NK-92 (cell line): Measurements from ENCODE around the gene ZNF280A.
"Not testable (repeated sequence)": the region's sequence is repeated elsewhere in the genome, so short reads cannot be mapped to it uniquely, and the experiment has no call there.

Experiments
- DNase-seq: peaks from one replicate; lab custom pipeline; 2025; ENCODE audit not compliant: unreplicated experiment; lab: John Stamatoyannopoulos, UW

The ZNF280A gene

GRCh38 chr22:22545084-22545483, 25.0 kb upstream of the ZNF280A start:
- DNase-seq: no peak

- DNase-seq: no peak
These were observed 18.3 kb upstream of the ZNF280A start for GRCh38 chr22:22538226-22538989.

GRCh38 chr22:22536916-22537315, 16.8 kb upstream of the ZNF280A start:
- no peak for DNase-seq

GRCh38 chr22:22536515-22536914, 16.4 kb upstream of the ZNF280A start:
- no peak for DNase-seq

GRCh38 chr22:22535662-22536061, 15.6 kb upstream of the ZNF280A start:
- DNase-seq: no peak

- DNase-seq: no peak
These were observed 14.7 kb upstream of the ZNF280A start for GRCh38 chr22:22534604-22535415.

GRCh38 chr22:22533863-22534262, 13.8 kb upstream of the ZNF280A start:
- DNase-seq: no peak

- DNase-seq: no peak
These were observed 13.3 kb upstream of the ZNF280A start for GRCh38 chr22:22533417-22533816.

GRCh38 chr22:22532547-22533071, 12.5 kb upstream of the ZNF280A start:
- not testable (repeated sequence) for DNase-seq

GRCh38 chr22:22531770-22532546, 11.9 kb upstream of the ZNF280A start:
- no peak for DNase-seq

GRCh38 chr22:22528780-22529179, 8.7 kb upstream of the ZNF280A start:
- DNase-seq: no peak

GRCh38 chr22:22527312-22527711, 7.2 kb upstream of the ZNF280A start:
- no peak for DNase-seq

GRCh38 chr22:22526125-22526912, 6.2 kb upstream of the ZNF280A start:
- DNase-seq: no peak

GRCh38 chr22:22523494-22523893, 3.4 kb upstream of the ZNF280A start:
- no peak for DNase-seq

- no peak for DNase-seq
These were observed 1.6 kb upstream of the ZNF280A start for GRCh38 chr22:22521631-22522030.

- no peak for DNase-seq
These were observed 865 bp upstream of the ZNF280A start for GRCh38 chr22:22520667-22521602.

GRCh38 chr22:22519591-22519990, 479 bp downstream of the ZNF280A start:
- DNase-seq: no peak

- no peak for DNase-seq
These were observed 3.1 kb downstream of the ZNF280A start for GRCh38 chr22:22516992-22517391.

- DNase-seq: no peak
These were observed 4.2 kb downstream of the ZNF280A start for GRCh38 chr22:22515890-22516289.
